Measurements from ENCODE around the gene GRN.
"Not testable (repeated sequence)": the region's sequence is repeated elsewhere in the genome, so short reads cannot be mapped to it uniquely, and the experiment has no call there.

Gene GRN

DNA sequence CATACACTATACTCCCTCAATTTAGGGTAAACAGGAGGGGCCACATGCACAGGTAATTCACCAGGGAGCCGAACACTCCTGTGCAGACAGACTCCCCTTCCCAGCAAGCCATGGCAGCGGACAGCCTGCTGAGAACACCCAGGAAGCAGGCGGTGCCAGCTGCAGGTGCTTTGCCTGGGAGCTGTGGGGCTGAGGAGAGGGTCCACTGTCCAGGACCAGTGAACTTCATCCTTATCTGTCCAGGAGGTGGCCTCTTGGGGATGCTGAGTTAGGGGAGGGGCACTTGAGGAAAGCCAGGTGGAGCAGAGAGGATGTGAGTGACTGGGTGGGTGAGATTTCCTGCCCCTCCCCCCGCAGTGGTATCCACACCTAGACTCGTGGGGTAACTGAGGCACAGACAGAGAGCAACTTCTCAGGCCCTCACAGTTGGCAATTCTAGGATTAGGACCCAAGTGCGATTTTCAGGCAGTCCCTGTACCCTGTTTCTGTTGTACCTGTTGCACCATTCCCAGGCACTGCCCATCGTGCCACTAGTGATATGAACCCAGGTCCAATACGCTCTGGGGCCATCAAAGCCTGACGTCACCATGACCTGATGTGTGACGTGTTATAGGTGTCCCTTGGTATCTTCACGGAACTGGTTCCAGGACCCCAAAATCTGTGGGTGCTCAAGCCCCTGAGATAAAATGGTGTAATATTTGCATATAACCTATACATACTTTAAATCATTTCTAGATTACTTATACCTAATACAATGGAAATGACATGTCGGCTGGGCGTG lies 1.2 kb downstream of the GRN start:
- DNase-seq (ENCODE audit: low spot score), result no peak

DNA sequence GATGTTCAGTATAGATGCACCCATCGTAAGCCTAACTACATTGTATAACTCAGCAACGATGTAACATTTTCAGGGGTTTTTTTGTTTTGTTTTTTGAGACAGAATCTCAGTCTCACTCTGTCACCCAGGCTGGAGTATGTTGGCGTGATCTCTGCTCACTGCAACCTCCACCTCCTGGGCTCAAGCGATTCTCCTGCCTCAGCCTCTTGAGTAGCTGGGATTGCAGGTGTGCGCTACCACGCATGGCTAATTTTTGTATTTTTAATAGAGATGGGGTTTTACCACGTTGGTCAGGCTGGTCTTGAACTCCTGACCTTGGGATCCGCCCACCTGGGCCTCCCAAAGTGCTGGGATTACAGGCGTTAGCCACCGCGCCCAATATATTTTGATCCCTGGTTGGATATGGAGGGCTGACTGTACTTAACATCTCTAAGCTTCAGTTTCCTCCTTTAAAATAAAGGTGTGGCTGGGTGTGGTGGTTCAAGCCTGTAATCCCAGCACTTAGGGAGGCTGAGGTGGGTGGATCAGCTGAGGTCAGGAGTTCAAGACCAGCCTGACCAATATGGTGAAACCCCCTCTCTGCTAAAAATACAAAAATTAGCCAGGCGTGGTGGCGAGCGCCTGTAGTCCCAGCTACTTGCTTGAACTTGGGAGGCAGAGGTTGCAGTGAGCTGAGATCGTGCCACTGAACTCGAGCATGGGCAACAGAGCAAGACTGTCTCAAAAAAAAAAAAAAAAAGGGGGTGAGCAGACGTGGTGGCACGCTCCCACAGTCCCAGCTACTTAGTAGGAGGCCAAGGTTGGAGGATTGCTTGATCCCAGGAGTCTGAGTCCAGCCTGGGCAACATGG lies 2.3 kb downstream of the GRN start:
- DNase-seq (ENCODE audit: low spot score), result not testable (repeated sequence)

DNA sequence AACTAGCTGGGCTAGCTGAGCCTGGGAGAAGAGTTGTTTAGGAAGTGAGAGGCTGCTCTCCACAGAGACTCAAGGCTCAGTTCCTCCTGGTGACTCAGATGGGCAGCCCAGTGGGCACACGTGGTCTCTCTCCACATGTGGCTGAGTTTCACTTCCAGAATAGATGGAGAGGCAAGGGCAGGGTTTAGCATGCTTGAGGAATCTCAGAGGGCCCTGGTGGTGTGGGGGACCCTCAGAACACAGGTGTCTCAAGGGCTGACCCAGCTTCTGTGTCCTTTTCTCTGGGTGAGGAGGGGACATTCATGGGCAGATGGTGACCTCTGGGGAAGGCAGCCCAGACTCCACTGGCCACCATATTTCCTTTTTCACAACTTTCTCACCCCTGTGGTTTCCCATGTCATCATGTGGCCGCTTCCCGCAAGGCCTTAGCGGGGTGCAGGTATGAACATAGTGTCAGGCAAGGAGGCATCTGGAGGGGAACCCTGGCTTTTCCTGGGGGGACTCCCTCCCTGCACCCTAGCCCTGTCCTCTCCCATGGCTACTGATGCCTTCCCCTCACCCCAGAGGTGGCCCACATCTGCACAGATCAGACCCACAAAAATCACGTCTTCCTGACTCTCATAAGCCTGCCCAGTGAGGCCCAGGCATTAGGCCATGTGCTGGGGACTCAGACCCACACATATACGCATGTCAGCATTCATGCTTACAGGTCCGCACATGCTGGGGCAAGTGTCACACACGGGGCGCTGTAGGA lies 3.3 kb downstream of the GRN start:
- no peak for DNase-seq (ENCODE audit: low spot score)

DNA sequence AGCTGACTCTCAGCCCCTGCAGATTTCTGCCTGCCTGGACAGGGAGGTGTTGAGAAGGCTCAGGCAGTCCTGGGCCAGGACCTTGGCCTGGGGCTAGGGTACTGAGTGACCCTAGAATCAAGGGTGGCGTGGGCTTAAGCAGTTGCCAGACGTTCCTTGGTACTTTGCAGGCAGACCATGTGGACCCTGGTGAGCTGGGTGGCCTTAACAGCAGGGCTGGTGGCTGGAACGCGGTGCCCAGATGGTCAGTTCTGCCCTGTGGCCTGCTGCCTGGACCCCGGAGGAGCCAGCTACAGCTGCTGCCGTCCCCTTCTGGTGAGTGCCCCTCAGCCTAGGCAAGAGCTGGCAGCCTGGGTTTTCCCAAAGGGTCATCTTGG lies 3.9 kb downstream of the GRN start:
- no peak for DNase-seq (ENCODE audit: low spot score)

DNA sequence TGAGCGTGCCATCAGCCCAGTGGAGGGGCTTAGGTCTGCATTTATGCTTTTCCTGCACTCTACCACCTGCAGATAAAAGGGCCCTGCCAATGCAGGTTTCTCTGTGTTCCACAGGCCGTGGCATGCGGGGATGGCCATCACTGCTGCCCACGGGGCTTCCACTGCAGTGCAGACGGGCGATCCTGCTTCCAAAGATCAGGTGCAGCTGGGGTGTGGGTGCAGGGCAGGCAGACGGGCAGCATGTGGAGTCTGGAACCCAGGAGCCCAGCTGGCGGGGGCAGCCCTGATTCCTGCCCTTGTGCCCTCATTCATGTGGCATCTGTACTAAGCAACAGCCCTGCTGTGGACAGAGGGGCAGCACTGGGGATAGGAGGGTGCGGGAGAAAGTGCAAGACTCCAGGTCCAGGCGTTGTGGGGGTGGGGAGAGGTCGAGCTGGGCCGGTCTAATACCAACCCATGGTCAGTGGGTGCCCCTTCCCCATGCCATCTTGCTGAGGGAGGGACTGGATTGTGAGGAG lies 4.5 kb downstream of the GRN start:
- DNase-seq (ENCODE audit: low spot score), result no peak

DNA sequence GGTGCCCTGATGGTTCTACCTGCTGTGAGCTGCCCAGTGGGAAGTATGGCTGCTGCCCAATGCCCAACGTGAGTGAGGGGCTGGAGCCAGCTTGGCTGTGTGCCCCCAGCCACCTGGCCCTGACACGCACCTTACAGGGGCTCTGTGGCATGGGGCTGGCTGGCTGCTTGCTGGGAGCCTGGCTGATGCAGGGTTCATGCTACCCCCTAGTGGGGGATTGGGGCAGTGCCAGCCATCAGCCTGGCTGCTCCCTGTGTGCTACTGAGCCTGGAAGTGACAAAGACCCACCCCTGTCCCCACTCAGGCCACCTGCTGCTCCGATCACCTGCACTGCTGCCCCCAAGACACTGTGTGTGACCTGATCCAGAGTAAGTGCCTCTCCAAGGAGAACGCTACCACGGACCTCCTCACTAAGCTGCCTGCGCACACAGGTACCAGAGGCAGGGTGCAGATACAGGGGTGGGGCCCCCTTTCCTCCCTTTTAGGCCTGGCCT lies 5.7 kb downstream of the GRN start:
- DNase-seq (ENCODE audit: low spot score), result peak; percentile 69

DNA sequence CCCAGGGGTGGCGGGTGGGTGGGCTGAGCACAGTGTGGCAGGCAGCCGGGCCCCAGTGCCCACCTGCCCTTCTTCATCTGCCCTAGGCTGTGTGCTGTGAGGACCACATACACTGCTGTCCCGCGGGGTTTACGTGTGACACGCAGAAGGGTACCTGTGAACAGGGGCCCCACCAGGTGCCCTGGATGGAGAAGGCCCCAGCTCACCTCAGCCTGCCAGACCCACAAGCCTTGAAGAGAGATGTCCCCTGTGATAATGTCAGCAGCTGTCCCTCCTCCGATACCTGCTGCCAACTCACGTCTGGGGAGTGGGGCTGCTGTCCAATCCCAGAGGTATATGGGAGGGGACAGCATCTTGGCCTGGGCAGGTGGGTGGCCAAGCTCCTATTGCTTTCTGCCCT lies 6.4 kb downstream of the GRN start:
- no peak for DNase-seq (ENCODE audit: low spot score)

DNA sequence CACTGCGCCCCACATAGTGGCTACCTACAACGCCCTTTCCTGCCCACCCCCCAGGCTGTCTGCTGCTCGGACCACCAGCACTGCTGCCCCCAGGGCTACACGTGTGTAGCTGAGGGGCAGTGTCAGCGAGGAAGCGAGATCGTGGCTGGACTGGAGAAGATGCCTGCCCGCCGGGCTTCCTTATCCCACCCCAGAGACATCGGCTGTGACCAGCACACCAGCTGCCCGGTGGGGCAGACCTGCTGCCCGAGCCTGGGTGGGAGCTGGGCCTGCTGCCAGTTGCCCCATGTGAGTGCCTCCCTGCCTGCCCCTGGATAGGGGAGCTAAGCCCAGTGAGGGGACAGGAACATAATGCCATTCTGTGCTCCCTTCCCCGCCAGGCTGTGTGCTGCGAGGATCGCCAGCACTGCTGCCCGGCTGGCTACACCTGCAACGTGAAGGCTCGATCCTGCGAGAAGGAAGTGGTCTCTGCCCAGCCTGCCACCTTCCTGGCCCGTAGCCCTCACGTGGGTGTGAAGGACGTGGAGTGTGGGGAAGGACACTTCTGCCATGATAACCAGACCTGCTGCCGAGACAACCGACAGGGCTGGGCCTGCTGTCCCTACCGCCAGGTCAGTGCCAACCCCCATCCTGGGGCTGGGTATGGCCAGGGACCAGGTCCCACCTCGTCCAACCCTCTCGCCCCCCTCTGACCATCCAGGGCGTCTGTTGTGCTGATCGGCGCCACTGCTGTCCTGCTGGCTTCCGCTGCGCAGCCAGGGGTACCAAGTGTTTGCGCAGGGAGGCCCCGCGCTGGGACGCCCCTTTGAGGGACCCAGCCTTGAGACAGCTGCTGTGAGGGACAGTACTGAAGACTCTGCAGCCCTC lies 7.1 kb downstream of the GRN start:
- no peak for DNase-seq (ENCODE audit: low spot score)

DNA sequence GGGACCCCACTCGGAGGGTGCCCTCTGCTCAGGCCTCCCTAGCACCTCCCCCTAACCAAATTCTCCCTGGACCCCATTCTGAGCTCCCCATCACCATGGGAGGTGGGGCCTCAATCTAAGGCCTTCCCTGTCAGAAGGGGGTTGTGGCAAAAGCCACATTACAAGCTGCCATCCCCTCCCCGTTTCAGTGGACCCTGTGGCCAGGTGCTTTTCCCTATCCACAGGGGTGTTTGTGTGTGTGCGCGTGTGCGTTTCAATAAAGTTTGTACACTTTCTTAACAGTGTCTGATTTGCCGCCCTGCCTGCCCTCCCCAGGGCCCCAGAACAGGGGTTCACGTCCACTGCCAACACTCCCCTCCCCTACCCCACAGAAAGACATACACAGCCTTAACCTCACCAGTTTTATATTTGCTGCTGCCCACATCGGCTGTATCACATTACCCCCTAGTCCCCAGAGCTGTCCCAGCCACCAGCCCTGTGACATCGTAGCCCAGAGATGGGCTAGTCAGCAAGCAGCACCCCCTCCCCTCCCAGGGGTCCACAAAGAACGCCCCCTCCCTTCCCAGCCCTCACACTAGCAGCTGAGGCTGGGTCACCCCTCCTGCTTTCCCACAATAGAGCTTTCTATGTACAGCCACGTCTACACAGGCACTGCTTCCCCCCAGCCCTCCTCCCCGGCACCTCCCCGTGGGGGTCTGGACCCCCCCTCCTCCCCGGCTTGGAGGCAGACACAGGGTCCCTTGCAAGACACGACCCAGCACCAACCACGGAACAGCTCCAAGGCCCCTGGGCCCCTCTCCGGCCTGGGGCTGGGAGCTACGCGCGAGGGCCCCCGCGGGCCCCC lies 7.9 kb downstream of the GRN start:
- DNase-seq (ENCODE audit: low spot score), result no peak

DNA sequence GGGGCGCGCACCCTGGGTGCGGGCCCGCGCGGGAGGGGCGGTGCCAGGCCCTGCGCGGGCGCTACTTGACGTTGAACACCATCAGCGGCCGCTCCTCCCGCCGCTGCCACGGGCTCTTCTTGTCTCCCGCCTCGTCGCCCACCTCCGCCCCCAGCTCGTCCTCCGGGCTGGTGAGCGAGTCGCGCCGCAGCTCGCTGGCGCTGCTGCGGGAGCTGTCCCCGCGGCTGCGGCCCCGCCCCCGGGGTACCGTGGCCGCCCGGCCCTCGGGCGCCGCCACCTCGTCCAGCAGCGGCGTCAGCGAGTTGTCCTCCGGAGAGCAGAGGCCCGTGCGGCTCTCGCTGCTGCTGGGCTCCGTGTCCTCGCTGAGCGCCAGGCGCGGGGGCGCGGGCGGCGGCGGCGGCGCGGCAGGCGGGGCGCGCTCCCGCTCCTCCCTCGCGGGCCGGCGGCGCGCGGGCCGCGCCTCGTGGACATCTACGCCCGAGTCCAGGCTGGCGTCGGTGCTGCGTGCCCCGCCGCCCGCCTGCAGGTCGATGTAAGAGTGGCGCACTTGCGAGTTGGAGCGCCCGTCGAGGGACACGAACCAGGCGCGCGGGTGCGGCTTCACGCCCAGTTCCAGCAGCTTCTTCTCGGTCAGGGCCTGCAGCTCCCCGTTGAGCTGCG lies 8.7 kb downstream of the GRN start:
- DNase-seq (ENCODE audit: low spot score), result no peak

DNA sequence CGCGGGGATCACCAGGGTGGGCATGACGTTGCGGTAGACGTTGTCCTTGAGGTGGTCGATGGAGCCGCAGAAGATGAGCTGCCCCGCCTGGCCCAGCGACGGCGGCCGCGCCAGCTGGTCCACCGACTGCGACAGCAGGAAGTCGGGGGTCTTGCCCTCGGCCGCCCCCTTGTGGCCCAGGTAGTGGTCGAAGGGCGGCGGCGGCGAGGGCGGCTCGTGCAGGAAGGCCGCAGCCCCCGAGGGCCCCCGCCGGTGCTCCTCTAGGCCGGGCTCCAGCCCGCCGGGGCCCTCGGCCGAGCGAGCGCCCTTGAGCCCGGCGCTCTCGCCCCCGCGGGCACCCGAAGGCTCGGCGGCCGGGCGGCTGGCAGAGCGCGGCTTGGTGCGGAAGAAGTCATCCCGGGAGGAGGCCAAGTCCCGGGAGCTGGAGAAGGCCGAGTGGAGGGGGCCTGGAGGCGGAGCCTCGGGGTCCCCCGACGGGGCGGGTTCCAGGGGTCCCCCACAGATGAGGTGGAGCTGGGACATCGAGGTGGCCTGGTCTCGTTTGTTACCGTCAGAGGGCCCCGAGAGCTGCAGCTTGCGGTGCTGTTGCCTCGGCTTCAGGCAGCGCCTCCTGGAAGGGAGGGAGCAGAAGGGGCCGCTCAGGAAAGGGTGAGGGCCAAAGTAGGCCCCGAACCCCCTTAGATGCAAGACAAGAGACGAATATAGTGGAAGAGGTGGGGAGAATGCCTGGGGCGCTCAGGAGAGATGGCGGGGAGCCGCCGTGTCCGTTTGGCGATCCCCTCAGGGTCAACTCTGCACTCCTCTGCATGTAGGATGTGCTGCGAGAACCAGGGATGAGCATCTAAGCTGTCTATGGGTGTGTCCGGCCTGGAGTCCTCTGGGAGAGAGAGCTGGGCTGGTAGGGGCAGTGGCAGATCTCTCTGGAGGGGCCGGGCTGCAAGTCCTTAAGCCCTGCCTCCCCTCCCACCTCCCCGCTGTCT lies 9.8 kb downstream of the GRN start:
- no peak for DNase-seq (ENCODE audit: low spot score)

DNA sequence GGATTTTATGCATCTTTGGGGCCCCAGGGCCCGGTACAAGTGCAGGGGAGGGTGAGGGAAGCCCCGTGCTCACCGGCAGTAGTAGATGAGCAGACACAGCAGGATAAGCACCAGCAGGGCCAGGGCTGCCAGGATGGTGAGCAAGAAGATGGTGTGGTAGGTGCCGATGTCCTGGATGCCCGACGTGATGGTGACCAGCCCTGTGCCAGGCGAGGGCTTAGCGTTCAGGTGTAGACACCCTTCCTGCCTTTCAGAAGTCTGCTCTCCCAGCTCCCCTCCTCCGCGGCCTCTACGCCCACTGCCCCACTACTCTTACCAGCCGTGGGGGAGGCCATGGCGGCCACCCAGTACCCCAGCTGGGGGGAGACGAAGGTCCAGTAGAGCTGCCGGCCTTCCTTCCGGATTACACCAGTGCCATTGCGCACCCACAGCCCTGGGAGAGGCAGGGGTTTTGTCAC lies 10.6 kb downstream of the GRN start:
- DNase-seq (ENCODE audit: low spot score), result no peak

DNA sequence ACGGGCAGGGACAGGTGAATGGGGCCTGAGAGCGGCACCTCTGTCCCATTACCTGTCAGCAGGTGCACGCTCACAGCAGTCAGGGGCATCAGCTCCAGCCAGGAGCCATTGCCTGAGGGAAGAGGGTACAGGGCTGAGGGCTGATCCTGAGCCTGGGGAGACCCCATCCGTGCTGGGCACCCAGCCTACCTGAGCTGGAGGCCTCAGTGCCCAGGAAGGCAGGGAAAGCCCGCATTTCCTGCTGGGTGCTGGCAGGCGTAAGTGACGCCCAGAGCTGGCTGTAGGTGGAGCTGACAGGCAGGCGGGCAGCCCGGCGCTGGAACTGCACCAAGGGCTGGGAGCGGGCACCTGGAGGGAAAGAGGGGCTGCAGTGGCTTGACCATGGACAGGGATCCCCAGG lies 11.1 kb downstream of the GRN start:
- DNase-seq (ENCODE audit: low spot score), result no peak

DNA sequence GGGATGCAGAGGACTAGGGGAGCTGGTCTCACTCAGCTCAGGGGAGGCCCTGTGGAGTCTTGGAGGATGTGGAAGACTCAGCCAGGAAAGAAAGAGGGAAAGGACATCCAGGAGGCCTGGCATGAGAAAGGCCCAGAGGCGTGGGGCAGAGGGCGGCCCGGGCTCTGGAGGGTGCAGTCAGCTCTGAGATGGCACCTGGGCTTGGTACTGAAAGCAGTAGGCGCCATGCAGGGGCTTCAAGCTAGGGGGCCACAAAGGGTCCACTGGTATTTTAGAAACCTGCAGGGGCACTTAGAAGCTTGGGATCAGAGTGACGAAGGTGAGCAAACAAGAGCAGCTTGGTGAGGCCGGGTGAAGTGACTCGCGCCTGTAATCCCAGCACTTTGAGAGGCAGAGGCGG lies 13.0 kb downstream of the GRN start:
- no peak for DNase-seq (ENCODE audit: low spot score)

DNA sequence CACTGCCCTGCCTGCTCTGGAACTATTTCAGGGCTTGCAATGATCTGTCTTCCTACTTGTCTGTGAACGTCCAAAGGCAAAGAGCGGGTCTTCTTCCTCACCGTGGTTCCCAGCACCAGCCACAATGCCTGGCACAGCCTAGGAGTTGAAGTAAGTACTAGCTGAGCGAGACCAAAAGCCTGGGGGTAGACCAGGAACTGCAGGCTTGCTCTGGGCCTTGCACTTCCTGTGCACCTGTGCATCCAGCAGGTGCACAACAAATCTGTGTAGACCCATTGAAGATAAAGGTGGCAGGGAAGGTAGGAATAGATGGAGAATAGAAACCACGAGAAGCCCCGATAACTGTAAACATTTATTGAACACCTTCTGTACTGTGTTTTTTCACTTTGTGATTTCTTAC lies 13.9 kb downstream of the GRN start:
- DNase-seq (ENCODE audit: low spot score), result no peak

DNA sequence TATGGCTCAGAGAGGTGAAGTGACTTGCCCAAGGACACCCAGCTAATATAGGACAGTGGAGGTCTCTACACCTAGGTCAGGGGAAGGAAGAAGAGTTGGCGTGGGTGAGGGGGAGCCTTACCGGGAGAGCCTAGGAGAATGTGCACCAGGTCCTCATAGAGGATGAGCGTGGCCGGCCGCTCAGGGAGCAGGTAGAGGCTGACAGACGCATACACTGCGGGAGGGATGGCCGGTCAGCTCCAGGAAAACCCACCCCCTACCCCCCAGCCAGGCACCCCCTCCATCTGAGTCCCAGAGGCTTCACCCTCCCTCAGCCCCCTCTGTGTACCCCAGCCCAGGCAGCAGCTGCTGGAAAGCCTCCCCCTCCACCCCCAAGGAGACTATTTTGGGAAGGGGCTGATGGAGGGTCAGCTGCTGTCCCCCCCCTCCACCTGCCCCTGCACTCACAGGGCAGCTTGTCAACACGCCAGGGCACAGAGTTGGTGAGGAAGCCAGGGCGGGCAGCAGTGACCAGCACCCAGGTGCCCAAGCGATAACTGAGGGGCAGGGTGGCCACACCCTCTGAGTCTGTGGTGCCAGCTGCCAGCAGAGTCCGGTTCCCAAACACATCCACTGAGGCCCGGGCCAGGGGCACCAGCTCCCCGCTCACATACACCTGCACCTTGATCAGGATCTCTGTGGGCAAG lies 14.5 kb downstream of the GRN start:
- no peak for DNase-seq (ENCODE audit: low spot score)

DNA sequence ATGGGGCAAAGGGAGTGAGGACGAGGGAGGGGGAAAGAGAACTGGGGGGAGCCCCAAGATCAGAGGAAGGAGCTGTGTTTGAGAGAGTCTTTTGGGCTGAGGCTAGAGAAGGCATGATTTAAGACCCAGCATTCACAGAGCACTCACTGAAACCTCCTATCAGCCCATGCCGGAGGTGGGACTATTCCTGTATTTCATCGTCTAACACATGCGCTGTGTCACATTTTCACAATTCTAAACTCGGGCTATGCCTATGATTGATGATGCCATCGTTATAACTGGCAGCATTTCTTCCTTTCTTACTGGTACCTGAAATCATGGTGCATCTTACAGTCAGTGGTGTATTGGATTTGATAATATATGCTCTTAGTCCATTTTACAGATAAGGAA lies 15.0 kb downstream of the GRN start:
- no peak for DNase-seq (ENCODE audit: low spot score)

DNA sequence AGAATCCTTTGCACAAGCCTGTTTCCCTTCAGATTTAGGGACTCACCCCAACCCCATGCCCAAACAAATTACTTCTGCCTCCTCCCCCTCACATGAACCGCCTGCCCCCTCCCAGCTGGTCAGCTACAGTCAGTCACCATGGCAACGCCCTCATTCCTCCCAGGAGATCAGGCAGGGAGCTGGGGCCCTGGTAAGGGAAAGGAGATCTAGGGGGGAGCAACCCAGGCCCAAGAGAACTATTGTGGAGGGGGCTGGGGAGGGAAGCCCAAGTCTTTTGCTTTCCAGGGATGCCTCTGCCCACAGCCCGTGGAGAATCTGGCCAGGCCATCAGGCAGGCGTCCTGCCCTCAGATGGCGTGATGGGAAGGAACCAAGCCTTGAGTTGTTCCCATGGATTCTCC lies 15.7 kb downstream of the GRN start:
- no peak for DNase-seq (ENCODE audit: low spot score)
